ENCODE results near the gene ZNF32. TPM values are rescaled to one million over a fixed set of nuclear protein-coding genes. Genes with fewer than 3 reads are reported as not detected.

Gene ZNF32
- total and polyA plus RNA-seq, 9 donors, result 42.5 to 63.5 (median 47.4) TPM

DNA sequence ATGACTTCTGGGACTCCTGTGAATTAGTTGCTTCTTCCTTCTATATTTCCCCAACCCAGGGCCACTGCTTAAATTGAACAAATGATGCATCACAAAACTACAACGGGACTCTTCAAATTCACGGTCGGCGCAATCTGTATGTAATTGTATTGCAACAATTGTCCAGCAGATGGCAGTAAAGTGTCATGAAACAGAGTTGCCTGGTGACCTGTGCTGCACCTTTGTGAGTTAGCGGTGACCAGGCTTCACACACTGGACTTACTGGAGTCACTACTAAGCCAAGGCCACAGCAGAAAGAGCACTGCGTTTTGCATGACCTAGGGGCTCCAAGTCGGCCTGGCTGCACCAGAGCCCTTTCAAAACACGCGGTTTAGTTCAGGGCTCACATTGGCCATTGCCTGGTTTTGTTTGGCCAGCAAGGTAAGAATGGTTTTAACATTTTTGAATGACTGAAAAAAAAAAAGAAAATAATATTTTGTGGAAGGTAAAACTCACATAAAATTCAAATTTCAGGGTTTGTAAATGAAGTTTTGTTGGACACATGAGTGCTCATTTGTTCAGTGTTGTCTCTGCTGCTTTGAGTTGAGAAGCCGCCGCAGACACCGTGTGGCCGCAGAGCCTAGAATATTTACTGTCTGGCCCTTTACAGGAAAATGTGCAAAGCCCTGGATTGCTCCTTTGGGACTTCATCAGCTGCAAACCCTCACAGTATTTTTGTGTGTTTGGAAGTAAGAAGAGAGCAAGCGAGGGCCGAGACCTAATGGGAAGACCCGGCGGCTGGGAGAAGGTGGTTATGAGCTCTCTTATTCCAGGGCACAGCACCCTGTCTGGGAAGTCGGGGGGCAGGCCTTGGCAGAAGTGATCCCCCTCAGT is 23.2 kb upstream of the ZNF32 start:
- peak; percentile 92 for DNase-seq
- H3K36me3 ChIP-seq (ENCODE audit: control insufficient read depth, insufficient read depth, low read length), result no peaks in the 10 kb centered on the region
- H3K4me3 ChIP-seq (ENCODE audit: low read length), result no peak overlapping the region
- peaks cover 30% of the 10 kb centered on the region for H3K27me3 ChIP-seq (ENCODE audit: control insufficient read depth, insufficient read depth, low read length)
- 28% methylated on average over 9 of the region's 18 CpGs for WGBS (ENCODE audit: insufficient coverage)
- H3K9me3 ChIP-seq (replicated peaks; ENCODE audit: control insufficient read depth, low read depth, low read length), result peaks cover 7% of the 10 kb centered on the region
- peaks cover 14% of the 10 kb centered on the region for H3K4me1 ChIP-seq (ENCODE audit: control insufficient read depth, insufficient read depth, low read length)
- H3K27ac ChIP-seq (ENCODE audit: low read length), result peak overlapping the region; percentile 52

DNA sequence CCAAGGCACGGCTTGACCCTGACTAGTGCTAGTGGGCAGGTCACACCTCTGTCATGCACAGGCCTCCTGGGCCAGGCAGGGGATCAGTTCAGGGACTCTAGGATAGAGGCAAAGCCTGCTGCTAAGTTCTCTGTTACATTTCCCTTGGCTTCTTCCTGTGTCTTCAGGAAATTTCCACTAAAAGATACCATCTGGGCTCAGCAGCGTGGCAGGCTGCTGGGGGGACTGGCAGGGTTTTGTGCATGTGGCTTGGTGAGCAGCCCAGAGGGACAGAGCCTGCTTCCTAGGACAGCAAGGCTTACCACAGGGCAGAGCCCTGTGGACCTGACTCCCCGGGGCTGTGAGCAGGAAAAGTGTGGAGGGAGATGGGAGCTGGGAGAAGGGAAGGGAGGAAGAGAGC is 20.7 kb upstream of the ZNF32 start:
- Histone ChIP-seq H3K4me3 (ENCODE audit: low read length) (no peak overlapping the region), H3K27me3 (ENCODE audit: control insufficient read depth, insufficient read depth, low read length) (peaks cover 31% of the 10 kb centered on the region), H3K27ac (ENCODE audit: low read length) (no peak overlapping the region), H3K9me3 (replicated peaks; ENCODE audit: control insufficient read depth, low read depth, low read length) (no peaks in the 10 kb centered on the region), H3K36me3 (ENCODE audit: control insufficient read depth, insufficient read depth, low read length) (no peaks in the 10 kb centered on the region), H3K4me1 (ENCODE audit: control insufficient read depth, insufficient read depth, low read length) (peaks cover 14% of the 10 kb centered on the region)
- 90% methylated on average over 2 of the region's 3 CpGs for WGBS (ENCODE audit: insufficient coverage)
- DNase-seq, result no peak

- H3K4me1 ChIP-seq (ENCODE audit: control insufficient read depth, insufficient read depth, low read length), result peaks cover 7% of the 10 kb centered on the region
- WGBS (ENCODE audit: insufficient coverage), result 66% methylated on average over 19 of the region's 36 CpGs
- peaks cover 31% of the 10 kb centered on the region for H3K27me3 ChIP-seq (ENCODE audit: control insufficient read depth, insufficient read depth, low read length)
- H3K36me3 ChIP-seq (ENCODE audit: control insufficient read depth, insufficient read depth, low read length), result no peaks in the 10 kb centered on the region
- H3K9me3 ChIP-seq (replicated peaks; ENCODE audit: control insufficient read depth, low read depth, low read length), result peaks cover 3% of the 10 kb centered on the region
- H3K4me3 ChIP-seq (ENCODE audit: low read length), result peak overlapping the region; percentile 27
- H3K27ac ChIP-seq (ENCODE audit: low read length), result no peak overlapping the region
- DNase-seq, result no peak
Measured at GRCh38 chr10:43667761-43668386, 19.2 kb upstream of the ZNF32 start.

DNA sequence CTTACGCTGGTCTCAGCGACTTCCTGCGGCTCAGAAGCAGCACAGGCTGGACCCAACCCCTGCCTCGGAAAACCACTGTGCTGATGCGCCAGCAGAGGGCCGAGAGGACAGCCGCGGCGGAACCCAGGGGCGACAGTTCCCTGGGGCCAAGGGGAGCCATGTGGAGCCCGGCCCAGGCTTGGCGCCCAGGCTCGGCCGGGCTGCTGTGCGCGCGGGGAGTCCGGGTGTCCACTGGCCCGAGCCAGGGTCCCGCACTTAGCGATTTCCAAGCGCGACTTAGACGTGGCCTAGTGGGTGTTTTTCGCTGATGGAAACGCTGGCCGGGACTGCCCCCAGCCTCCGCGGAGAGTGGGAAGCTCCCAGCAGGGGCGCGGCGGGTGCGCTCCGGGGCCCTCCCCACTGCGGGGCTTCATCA is 18.6 kb upstream of the ZNF32 start:
- WGBS (ENCODE audit: insufficient coverage), result 3% methylated on average over 34 of the region's 35 CpGs
- Histone ChIP-seq H3K4me3 (ENCODE audit: low read length) (peak overlapping the region; percentile 27), H3K27me3 (ENCODE audit: control insufficient read depth, insufficient read depth, low read length) (peaks cover 31% of the 10 kb centered on the region), H3K9me3 (replicated peaks; ENCODE audit: control insufficient read depth, low read depth, low read length) (peaks cover 3% of the 10 kb centered on the region), H3K4me1 (ENCODE audit: control insufficient read depth, insufficient read depth, low read length) (peaks cover 5% of the 10 kb centered on the region), H3K36me3 (ENCODE audit: control insufficient read depth, insufficient read depth, low read length) (no peaks in the 10 kb centered on the region), H3K27ac (ENCODE audit: low read length) (no peak overlapping the region)
- DNase-seq, result peak; percentile 60

- no peak overlapping the region for H3K27ac ChIP-seq (ENCODE audit: low read length)
- H3K4me1 ChIP-seq (ENCODE audit: control insufficient read depth, insufficient read depth, low read length), result no peaks in the 10 kb centered on the region
- DNase-seq, result no peak
- peaks cover 3% of the 10 kb centered on the region for H3K9me3 ChIP-seq (replicated peaks; ENCODE audit: control insufficient read depth, low read depth, low read length)
- WGBS (ENCODE audit: insufficient coverage), result 71% methylated on average over 5 of the region's 9 CpGs
- peaks cover 31% of the 10 kb centered on the region for H3K27me3 ChIP-seq (ENCODE audit: control insufficient read depth, insufficient read depth, low read length)
- H3K36me3 ChIP-seq (ENCODE audit: control insufficient read depth, insufficient read depth, low read length), result no peaks in the 10 kb centered on the region
- no peak overlapping the region for H3K4me3 ChIP-seq (ENCODE audit: low read length)
Measured at GRCh38 chr10:43666552-43666951, 17.9 kb upstream of the ZNF32 start.

GRCh38 chr10:43665054-43665453 is 16.4 kb upstream of the ZNF32 start:
- peaks cover 28% of the 10 kb centered on the region for H3K27me3 ChIP-seq (ENCODE audit: control insufficient read depth, insufficient read depth, low read length)
- no peak overlapping the region for H3K27ac ChIP-seq (ENCODE audit: low read length)
- no peak for DNase-seq
- no CpG with 5 or more reads among the region's 3 CpGs for WGBS (ENCODE audit: insufficient coverage)
- peaks cover 3% of the 10 kb centered on the region for H3K9me3 ChIP-seq (replicated peaks; ENCODE audit: control insufficient read depth, low read depth, low read length)
- no peaks in the 10 kb centered on the region for H3K36me3 ChIP-seq (ENCODE audit: control insufficient read depth, insufficient read depth, low read length)
- H3K4me3 ChIP-seq (ENCODE audit: low read length), result no peak overlapping the region
- H3K4me1 ChIP-seq (ENCODE audit: control insufficient read depth, insufficient read depth, low read length), result no peaks in the 10 kb centered on the region

GRCh38 chr10:43658227-43658626 is 9.5 kb upstream of the ZNF32 start:
- Histone ChIP-seq H3K27me3 (ENCODE audit: control insufficient read depth, insufficient read depth, low read length) (peaks cover 6% of the 10 kb centered on the region), H3K36me3 (ENCODE audit: control insufficient read depth, insufficient read depth, low read length) (no peaks in the 10 kb centered on the region), H3K4me3 (ENCODE audit: low read length) (no peak overlapping the region), H3K4me1 (ENCODE audit: control insufficient read depth, insufficient read depth, low read length) (no peaks in the 10 kb centered on the region), H3K27ac (ENCODE audit: low read length) (no peak overlapping the region), H3K9me3 (replicated peaks; ENCODE audit: control insufficient read depth, low read depth, low read length) (no peaks in the 10 kb centered on the region)
- 85% methylated on average over 7 of the region's 8 CpGs for WGBS (ENCODE audit: insufficient coverage)
- DNase-seq, result no peak

DNA sequence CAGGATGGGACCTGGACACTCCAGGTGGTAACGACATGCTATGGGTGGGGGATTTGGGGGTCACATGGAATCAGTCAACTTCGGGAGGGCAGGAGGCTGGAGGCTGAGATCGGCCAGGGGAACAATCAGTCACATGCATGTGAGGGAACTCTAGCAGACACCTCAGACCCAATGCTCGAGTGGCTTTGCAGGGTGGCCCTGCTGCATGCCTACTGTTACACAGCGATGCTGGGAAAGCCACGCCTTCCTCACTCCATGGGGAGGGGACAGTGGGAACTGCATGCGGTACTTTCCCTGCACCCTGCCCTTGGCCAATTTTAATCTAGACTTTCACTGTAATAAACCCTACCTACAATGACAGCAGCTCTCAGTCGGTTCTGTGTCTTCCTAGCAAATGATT is 6.6 kb upstream of the ZNF32 start:
- H3K36me3 ChIP-seq (ENCODE audit: control insufficient read depth, insufficient read depth, low read length), result no peaks in the 10 kb centered on the region
- peaks cover 6% of the 10 kb centered on the region for H3K27me3 ChIP-seq (ENCODE audit: control insufficient read depth, insufficient read depth, low read length)
- no peaks in the 10 kb centered on the region for H3K4me1 ChIP-seq (ENCODE audit: control insufficient read depth, insufficient read depth, low read length)
- WGBS (ENCODE audit: insufficient coverage), result 81% methylated on average over 3 of the region's 8 CpGs
- no peak for DNase-seq
- H3K9me3 ChIP-seq (replicated peaks; ENCODE audit: control insufficient read depth, low read depth, low read length), result no peaks in the 10 kb centered on the region
- H3K4me3 ChIP-seq (ENCODE audit: low read length), result no peak overlapping the region
- H3K27ac ChIP-seq (ENCODE audit: low read length), result no peak overlapping the region

DNA sequence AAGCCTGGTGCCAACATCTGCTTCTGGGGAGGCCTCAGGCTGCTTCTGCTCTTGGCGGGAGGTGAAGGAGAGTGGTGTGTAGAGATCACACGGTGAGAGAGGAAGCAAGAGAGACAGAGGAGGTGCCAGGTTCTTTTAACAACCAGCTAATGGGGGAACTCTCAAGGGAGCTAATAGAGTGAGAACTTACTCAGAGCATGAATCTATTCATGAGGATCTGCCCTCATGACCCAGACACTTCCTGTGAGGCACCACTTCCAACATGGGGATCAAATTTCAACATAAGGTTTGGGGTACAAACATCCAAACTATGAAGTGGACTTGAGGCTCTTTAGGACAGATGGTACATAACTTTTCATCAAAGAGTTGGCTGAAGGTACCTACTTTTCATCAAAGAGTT is 5.1 kb upstream of the ZNF32 start:
- Histone ChIP-seq H3K27ac (ENCODE audit: low read length) (no peak overlapping the region), H3K4me1 (ENCODE audit: control insufficient read depth, insufficient read depth, low read length) (peaks cover 7% of the 10 kb centered on the region), H3K9me3 (replicated peaks; ENCODE audit: control insufficient read depth, low read depth, low read length) (no peaks in the 10 kb centered on the region), H3K36me3 (ENCODE audit: control insufficient read depth, insufficient read depth, low read length) (no peaks in the 10 kb centered on the region), H3K4me3 (ENCODE audit: low read length) (no peak overlapping the region), H3K27me3 (ENCODE audit: control insufficient read depth, insufficient read depth, low read length) (peaks cover 6% of the 10 kb centered on the region)
- WGBS (ENCODE audit: insufficient coverage), result 21% methylated on average over 2 of the region's 2 CpGs
- no peak for DNase-seq

- peaks cover 11% of the 10 kb centered on the region for H3K4me1 ChIP-seq (ENCODE audit: control insufficient read depth, insufficient read depth, low read length)
- WGBS (ENCODE audit: insufficient coverage), result 2% methylated on average over 8 of the region's 14 CpGs
- H3K9me3 ChIP-seq (replicated peaks; ENCODE audit: control insufficient read depth, low read depth, low read length), result peaks cover 31% of the 10 kb centered on the region
- peak overlapping the region; percentile 31 for H3K27ac ChIP-seq (ENCODE audit: low read length)
- H3K4me3 ChIP-seq (ENCODE audit: low read length), result peak overlapping the region; percentile 69
- peaks cover 24% of the 10 kb centered on the region for H3K36me3 ChIP-seq (ENCODE audit: control insufficient read depth, insufficient read depth, low read length)
- no peaks in the 10 kb centered on the region for H3K27me3 ChIP-seq (ENCODE audit: control insufficient read depth, insufficient read depth, low read length)
- DNase-seq, result no peak
Measured at GRCh38 chr10:43649185-43649523, 473 bp upstream of the ZNF32 start.
